Mesodermal cell (in vitro differentiated cells): Measurements from ENCODE around the gene PNKD.

Experiments
- H3K27ac ChIP-seq: 2 replicates; pipeline ENCODE4 v1.7.0; 2013; ENCODE audit warnings: mild to moderate bottlenecking, low read depth, low read length, moderate library complexity; ENCODE audit not compliant: severe bottlenecking
- H3K36me3 ChIP-seq: 2 replicates; pipeline ENCODE4 v1.7.1; 2013; ENCODE audit warnings: mild to moderate bottlenecking, low read length, moderate library complexity; ENCODE audit not compliant: control insufficient read depth, insufficient read depth
- H3K4me1 ChIP-seq: one replicate; pipeline ENCODE4 v1.7.1; 2013; ENCODE audit warnings: mild to moderate bottlenecking, low read length; ENCODE audit not compliant: insufficient read depth, control insufficient read depth, poor library complexity, severe bottlenecking
- H3K4me3 ChIP-seq: 2 replicates; pipeline ENCODE4 v1.7.0; 2013; ENCODE audit warnings: low read length, control low read depth, mild to moderate bottlenecking; ENCODE audit not compliant: insufficient read depth, poor library complexity, severe bottlenecking; ENCODE audit errors: extremely low read depth
- H3K9me3 ChIP-seq: 2 replicates; pipeline ENCODE4 v1.7.1; 2013; ENCODE audit warnings: mild to moderate bottlenecking, low read length, moderate library complexity; ENCODE audit not compliant: control insufficient read depth
- WGBS, 2 experiments: methylation state at CpG; one replicate each; pipeline ENCODE4 v1.1.5; 2013; ENCODE audit warnings: missing lambda C conversion rate in 2 of 2; ENCODE audit not compliant: insufficient coverage in 2 of 2; 5-methylcytosine and 5-hydroxymethylcytosine counted together

Gene PNKD

DNA sequence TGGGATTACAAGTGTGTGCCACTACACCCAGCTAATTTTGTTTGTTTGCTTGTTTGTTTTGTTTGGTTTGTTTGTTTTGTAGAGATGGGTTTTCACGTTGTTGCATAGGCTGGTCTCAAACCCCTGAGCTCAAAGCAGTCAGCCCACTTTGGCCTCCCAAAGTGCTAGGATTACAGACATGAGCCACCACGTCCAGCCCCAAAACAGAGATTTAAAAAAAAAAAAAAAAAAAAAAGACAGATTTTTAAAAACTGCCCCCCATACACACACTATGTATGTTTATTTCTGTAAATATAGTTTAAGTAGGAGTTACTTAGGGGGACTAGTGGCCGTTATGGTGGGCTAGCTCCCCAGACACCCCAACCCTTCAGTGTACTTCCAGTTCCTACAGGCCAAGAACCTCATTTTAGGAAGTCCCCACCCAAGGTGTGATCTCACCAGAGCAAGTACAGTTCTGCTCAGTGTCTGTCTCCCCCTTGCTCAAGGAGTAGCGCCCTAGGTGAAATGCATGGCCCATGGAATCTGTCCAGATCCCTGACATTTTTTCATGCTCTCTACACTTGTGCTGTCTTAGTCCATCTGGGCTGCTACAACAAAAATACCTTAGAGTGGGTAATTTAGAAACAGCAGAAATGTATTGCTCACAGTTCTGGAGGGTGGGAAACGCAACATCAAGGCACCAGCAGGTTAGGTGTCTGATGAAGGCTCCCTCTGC is 23.6 kb downstream of the PNKD start:
- no peaks in the 10 kb centered on the region for H3K9me3 ChIP-seq
- H3K4me1 ChIP-seq = peaks cover 39% of the 10 kb centered on the region
- H3K27ac ChIP-seq = no peak overlapping the region
- WGBS, 2 experiments = 50 to 67% methylated on average over 2 to 3 of the region's 5 CpGs
- H3K4me3 ChIP-seq = no peak overlapping the region
- H3K36me3 ChIP-seq = no peaks in the 10 kb centered on the region

DNA sequence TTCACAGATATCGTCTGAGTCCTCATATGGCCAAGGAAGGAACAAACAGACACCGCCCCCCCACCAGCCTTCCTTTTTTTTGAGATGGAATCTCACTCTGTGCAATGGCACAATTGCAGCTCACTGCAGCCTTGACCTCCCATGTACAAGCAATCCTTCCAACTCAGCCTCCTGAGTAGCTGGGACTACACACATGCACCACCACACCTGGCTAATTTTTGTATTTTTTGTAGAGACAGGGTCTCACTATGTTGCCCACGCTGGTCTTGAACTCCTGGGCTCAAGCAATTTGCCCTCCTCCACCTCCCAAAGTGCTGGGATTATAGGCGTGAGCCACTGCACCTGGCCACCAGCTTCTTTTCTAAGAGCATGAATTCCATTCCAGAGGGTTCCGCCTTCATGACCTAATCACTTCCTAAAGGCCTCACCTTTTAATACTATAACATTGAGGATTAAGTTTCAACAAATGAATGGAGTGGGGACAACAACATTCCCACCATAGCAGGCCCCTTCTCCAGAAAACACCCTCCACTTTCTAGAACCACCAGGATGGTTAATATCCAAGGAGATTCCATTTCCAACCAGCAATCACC is 24.2 kb downstream of the PNKD start:
- WGBS, 2 experiments = 94 to 100% methylated on average over 3 to 4 of the region's 5 CpGs
- no peak overlapping the region for H3K4me3 ChIP-seq
- no peaks in the 10 kb centered on the region for H3K9me3 ChIP-seq
- H3K4me1 ChIP-seq = peaks cover 38% of the 10 kb centered on the region
- no peak overlapping the region for H3K27ac ChIP-seq
- no peaks in the 10 kb centered on the region for H3K36me3 ChIP-seq

DNA sequence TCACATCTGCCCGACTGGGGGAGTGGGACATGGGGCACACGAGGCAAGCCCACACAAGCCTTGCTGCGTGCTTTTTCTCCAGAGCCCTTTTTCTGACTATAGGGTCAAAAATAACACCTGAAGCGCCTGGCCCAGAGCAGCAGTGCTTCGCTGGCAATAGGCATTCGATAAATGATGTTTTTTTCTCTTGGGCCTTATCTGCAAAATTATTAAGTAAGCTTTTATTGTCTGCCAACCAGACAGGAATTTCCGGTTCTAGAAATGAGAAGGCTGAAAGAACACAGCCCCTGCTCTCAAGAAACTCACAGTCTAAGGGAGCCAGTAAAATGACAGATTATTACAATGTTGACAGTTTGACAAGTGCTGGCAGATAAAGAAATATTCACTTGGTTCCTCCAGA is 24.7 kb downstream of the PNKD start:
- Histone ChIP-seq H3K9me3 (no peaks in the 10 kb centered on the region), H3K27ac (no peak overlapping the region), H3K4me1 (peaks cover 33% of the 10 kb centered on the region), H3K36me3 (no peaks in the 10 kb centered on the region), H3K4me3 (no peak overlapping the region)
- WGBS, 2 experiments = 88 to 94% methylated on average over 6 to 7 of the region's 7 CpGs

DNA sequence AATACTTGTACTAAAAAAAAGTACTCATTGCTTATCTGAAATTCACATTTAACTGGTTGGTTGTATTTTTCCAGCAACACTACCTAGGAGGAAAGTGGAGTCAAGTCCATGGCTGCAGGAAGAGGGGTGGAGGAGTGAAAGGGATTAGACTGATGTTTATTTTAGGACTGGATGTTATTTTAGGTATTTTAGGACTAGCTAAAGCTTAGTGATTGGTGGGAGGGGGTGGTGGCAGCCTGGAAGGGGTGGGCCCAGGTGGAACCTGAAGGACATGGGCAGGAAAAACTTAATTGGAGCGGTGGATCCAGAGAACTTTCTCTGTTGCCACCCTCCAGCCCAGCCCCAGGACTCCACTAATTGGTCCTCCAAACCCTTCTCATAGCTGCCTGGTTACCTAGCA is 25.9 kb downstream of the PNKD start:
- Histone ChIP-seq H3K9me3 (no peaks in the 10 kb centered on the region), H3K4me1 (peaks cover 24% of the 10 kb centered on the region), H3K27ac (no peak overlapping the region), H3K4me3 (no peak overlapping the region), H3K36me3 (no peaks in the 10 kb centered on the region)
- 100% methylated on average over 1 of the region's 1 CpG for WGBS, 2 experiments

DNA sequence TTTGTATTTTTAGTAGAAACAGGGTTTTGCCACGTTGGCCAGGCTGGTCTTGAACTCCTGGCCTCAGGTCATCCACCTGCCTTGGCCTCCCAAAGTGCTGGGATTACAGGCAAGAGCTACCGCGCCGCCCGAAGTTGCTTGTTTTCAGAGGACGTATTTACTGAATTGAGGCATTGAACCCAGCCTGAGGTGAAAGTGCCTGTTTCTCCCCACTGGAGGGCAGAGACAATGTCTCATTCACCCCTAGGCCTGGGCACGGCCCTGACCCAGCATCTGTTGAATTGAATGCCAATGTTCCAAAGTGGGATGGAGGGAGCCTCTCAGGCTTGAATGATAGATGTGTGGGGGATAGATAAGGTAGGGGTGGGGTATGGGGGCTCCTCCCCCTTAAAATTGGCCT is 26.5 kb downstream of the PNKD start:
- no peak overlapping the region for H3K4me3 ChIP-seq
- H3K27ac ChIP-seq = no peak overlapping the region
- no peaks in the 10 kb centered on the region for H3K36me3 ChIP-seq
- H3K4me1 ChIP-seq = peaks cover 22% of the 10 kb centered on the region
- 80 to 94% methylated on average over 6 of the region's 7 CpGs for WGBS, 2 experiments
- no peaks in the 10 kb centered on the region for H3K9me3 ChIP-seq

DNA sequence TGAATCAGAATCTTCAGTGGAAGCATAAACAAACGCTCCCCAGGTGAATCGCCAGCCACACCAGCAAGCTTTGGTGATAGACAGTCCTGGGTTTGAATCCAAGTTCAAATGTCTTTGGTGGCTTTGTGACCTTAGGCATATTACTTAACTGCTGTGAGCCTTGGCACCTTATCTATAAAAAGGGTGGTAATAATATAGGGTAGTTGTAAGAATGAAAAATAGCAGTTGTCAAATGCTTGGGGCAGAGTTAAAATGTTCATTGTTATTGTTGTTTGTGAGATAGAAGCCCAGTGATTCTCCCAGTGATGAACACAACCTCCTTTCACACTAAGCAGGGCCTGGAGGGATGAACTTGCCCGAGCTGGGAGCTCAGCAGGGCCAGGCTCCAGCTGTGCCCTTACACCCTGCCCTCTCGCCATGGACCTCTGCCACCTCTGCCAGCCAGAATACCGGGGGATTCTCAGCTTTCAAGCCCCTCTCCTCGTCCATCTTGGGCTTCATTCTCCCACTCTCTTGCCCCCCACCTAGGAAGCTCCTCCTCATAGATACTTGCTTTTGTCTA is 28.1 kb downstream of the PNKD start:
- Histone ChIP-seq H3K4me1 (peaks cover 17% of the 10 kb centered on the region), H3K4me3 (no peak overlapping the region)

DNA sequence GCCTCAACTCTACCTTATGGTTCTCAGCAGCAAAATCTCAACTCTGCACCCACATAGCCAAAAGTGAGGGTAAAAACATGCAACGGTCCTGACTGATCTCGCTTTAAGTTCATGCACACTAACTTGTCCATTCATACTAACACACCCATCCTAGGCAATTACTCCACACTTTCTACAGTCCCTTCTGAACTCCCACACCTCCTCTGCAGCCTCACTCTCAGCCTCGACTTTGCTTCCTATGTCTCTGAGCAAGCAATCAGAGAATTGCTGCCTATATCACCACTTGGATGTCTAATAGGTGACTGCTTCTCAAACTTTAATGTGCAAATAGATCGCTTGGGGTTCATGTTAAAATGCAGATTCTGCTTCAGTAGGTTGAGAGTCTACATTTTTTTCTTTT is 29.8 kb downstream of the PNKD start:
- Histone ChIP-seq H3K36me3 (no peaks in the 10 kb centered on the region), H3K27ac (no peak overlapping the region)

More for the DNA sequence above, 28.1 kb downstream of the PNKD start:
- Histone ChIP-seq H3K27ac (no peak overlapping the region), H3K36me3 (no peaks in the 10 kb centered on the region), H3K9me3 (no peaks in the 10 kb centered on the region)
- WGBS, 2 experiments = 91% methylated on average over 6 of the region's 6 CpGs

DNA sequence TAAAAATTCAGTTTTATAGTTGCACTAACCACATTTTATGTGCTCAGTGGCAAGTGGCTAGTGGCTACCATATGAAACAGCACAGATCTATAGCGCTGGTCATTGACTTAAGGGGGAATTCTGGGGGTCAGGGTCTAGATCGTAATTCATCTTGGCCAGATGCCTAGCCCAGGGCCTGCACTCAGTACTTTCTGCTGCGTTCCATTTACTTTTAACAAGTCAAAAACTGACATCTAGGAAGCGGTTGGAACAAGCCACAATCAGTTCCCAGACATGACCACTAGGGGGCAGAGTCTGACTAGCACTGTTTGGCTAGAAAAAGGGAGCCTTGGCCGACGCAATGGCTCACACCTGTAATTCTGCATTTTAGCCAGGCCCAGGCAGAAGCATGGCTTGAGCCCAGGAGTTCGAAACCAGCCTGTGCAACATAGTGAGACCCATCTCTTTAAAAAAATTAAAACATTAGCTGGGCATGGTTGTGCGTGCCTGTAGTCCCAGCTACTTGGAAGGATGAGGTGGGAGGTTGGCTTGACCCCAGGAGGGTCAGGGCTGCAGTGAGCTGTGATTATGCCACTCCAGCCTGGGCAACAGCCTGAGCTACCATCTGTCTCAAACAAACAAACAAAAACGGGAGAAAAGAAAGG is 31.0 kb downstream of the PNKD start:
- no peak overlapping the region for H3K27ac ChIP-seq
- H3K36me3 ChIP-seq = no peaks in the 10 kb centered on the region
- WGBS, 2 experiments = 15 to 17% methylated on average over 5 to 6 of the region's 9 CpGs
- H3K4me1 ChIP-seq = peaks cover 5% of the 10 kb centered on the region
- H3K9me3 ChIP-seq = no peaks in the 10 kb centered on the region
- no peak overlapping the region for H3K4me3 ChIP-seq

More for the DNA sequence above, 29.8 kb downstream of the PNKD start:
- 90 to 94% methylated on average over 3 to 4 of the region's 4 CpGs for WGBS, 2 experiments
- no peaks in the 10 kb centered on the region for H3K9me3 ChIP-seq
- H3K4me3 ChIP-seq = no peak overlapping the region
- peaks cover 15% of the 10 kb centered on the region for H3K4me1 ChIP-seq

DNA sequence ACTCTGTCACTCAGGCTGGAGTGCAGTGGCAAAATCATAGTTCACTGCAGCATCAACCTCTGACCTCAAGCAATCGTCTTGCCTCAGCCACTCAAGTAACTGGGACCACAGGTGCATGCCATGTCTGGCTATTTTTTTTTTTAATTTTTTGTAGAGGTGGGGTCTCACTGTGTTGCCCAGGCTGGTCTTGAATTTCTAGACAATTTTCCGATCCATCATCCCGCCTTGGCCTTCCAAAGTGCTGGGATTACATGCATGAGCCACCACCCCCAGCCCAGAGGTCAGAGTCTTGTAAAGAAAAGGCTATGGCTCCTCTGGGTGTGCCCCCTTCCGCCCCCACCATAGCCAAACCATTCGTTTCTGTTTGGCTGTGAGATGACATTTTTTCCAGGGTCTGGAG is 35.1 kb downstream of the PNKD start:
- 93 to 100% methylated on average over 1 to 4 of the region's 5 CpGs for WGBS, 2 experiments
- no peaks in the 10 kb centered on the region for H3K4me1 ChIP-seq

DNA sequence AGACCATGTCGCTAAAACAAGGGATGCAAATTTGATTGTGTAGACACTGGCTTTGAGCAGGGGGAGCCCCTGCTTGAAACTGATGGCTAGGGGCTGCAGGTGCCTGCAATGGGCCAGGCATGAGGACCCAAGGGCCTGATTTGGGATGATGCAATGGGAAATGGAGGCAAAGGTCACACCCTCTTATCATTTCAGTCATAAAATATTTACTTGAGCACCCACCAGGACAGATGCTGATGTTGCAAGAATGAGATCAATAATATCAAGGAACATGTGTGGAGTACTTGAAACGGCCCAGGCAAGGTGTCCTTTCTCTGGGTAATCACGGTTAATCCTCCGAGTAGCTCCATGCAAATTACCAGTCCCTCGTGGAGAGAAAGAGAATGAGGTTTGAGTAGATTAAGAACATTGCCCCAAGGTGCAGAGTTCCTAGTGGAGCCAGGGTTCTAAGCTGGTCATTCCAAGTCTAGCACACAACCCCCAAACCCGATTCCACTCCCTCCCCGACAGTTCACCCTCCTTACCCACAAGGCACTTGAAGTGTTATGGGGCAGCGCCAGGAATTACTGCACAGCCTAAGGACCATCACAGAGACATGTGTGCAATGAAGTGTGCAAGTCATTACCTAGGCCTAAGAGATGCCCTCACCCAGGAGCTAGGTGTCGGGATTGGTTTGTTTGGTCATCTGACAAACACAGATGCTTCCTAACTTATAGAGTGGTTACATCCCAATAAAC is 36.0 kb downstream of the PNKD start:
- 90 to 94% methylated on average over 4 to 5 of the region's 9 CpGs for WGBS, 2 experiments
- Histone ChIP-seq H3K4me3 (no peak overlapping the region), H3K27ac (no peak overlapping the region), H3K9me3 (no peaks in the 10 kb centered on the region), H3K36me3 (no peaks in the 10 kb centered on the region), H3K4me1 (no peaks in the 10 kb centered on the region)

More for the DNA sequence above, 35.1 kb downstream of the PNKD start:
- Histone ChIP-seq H3K9me3 (no peaks in the 10 kb centered on the region), H3K4me3 (no peak overlapping the region), H3K27ac (no peak overlapping the region), H3K36me3 (no peaks in the 10 kb centered on the region)
